HepG2 (cell line): ENCODE data around the gene DIPK1B. TPM values are rescaled to one million over a fixed set of nuclear protein-coding genes. Genes with fewer than 3 reads are reported as not detected.
A peak's percentile ranks its signal among the peaks of the same experiment; 100 is the strongest.

Experiments
- CAMTA2 ChIP-seq: sonication (generic); formaldehyde crosslinking; IDR thresholded peaks from 2 replicates; pipeline ENCODE4 v1.4.0; 2020; ENCODE audit warnings: mild to moderate bottlenecking, missing genetic modification reagents, borderline replicate concordance
- CREM ChIP-seq, 2 experiments: sonication (generic) in 1 of 2; formaldehyde crosslinking in 1 of 2; IDR thresholded peaks; 2 replicates each; pipeline versions ENCODE4 v1.4.0 to v1.6.1; 2016 to 2020; ENCODE audit warnings: antibody characterized with exemption in 1 of 2, mild to moderate bottlenecking in 1 of 2, missing genetic modification reagents in 1 of 2
- FOXP1 ChIP-seq, 2 experiments: fragments of 450-650 bp in 1 of 2; IDR thresholded peaks; 2 replicates each; pipeline ENCODE4 v1.6.1; 2017 to 2018; ENCODE audit warnings: antibody characterized with exemption in 1 of 2
- MED1 ChIP-seq: sonication (generic); formaldehyde crosslinking; IDR thresholded peaks from 2 replicates; pipeline ENCODE4 v1.4.0; 2020; ENCODE audit warnings: missing genetic modification reagents
- MEF2D ChIP-seq: sonication (generic); formaldehyde crosslinking; IDR thresholded peaks from 2 replicates; pipeline ENCODE4 v1.5.1; 2020; ENCODE audit warnings: mild to moderate bottlenecking, missing genetic modification reagents
- RNF2 ChIP-seq: fragments of 450-650 bp; conservative IDR thresholded peaks from 2 replicates; pipeline ENCODE4 v1.6.1; 2016; ENCODE audit warnings: low read depth
- YEATS4 ChIP-seq: sonication (generic); formaldehyde crosslinking; IDR thresholded peaks from 2 replicates; pipeline ENCODE4 v1.4.0; 2020; ENCODE audit warnings: missing genetic modification reagents, borderline replicate concordance
- ZC3H13 ChIP-seq: sonication (generic); formaldehyde crosslinking; IDR thresholded peaks from 2 replicates; pipeline ENCODE4 v1.8.1; 2023; ENCODE audit warnings: mild to moderate bottlenecking, missing genetic modification reagents, moderate library complexity
- ZFP90 ChIP-seq: sonication (generic); formaldehyde crosslinking; IDR thresholded peaks from 2 replicates; pipeline ENCODE4 v1.8.0; 2022; ENCODE audit warnings: missing genetic modification reagents, mild to moderate bottlenecking, inconsistent platforms, borderline replicate concordance
- ZNF205 ChIP-seq: IDR thresholded peaks from 2 replicates; pipeline ENCODE4 v1.6.1; 2018; ENCODE audit warnings: missing biosample characterization, missing genetic modification reagents
- ZNF510 ChIP-seq: sonication (generic); formaldehyde crosslinking; IDR thresholded peaks from 2 replicates; pipeline ENCODE4 v1.4.0; 2020; ENCODE audit warnings: low read depth, mild to moderate bottlenecking, missing genetic modification reagents
- ZNF768 ChIP-seq: sonication (generic); formaldehyde crosslinking; IDR thresholded peaks from 2 replicates; pipeline ENCODE4 v1.4.0; 2020; ENCODE audit warnings: missing genetic modification reagents
- polyA plus RNA-seq, 8 experiments: library from polyadenylated mRNA; depleted of rRNA in 3 of 8; stranded (reverse) in 7 of 8; unstranded in 1 of 8; fragments of >200 nt; fragmentation: Illumina TruSeq in 4 of 8; extraction: Trizol in 4 of 8; gene quantifications; 2 replicates each; pipeline versions ENCODE4 v1.2.1 to v1.2.3, GENCODE V29; 2011 to 2016; ENCODE audit warnings: low read depth in 4 of 8, missing spikeins in 1 of 8, mixed read lengths in 1 of 8; ENCODE audit not compliant: insufficient read depth in 1 of 8
- total RNA-seq, 5 experiments: library from RNA; depleted of rRNA; stranded (reverse); fragments of >200 nt; fragmentation: Illumina TruSeq; extraction: Trizol; gene quantifications; 2 replicates each; pipeline ENCODE4 v1.2.3, GENCODE V29; 2016; ENCODE audit warnings: low read depth in 1 of 5
- TF ChIP-seq, protein P1 (sequence below): sonication (generic); formaldehyde crosslinking; IDR thresholded peaks from 2 replicates; pipeline ENCODE4 v1.4.0; 2020; ENCODE audit warnings: missing genetic modification reagents, borderline replicate concordance
- TF ChIP-seq, protein P2 (sequence below): IDR thresholded peaks from 2 replicates; pipeline ENCODE4 v1.6.1; 2016; ENCODE audit warnings: missing genetic modification reagents, missing compliant biosample characterization
- TF ChIP-seq, protein P3 (sequence below): sonication (generic); formaldehyde crosslinking; IDR thresholded peaks from 2 replicates; pipeline ENCODE4 v1.4.0; 2020; ENCODE audit warnings: mild to moderate bottlenecking, missing genetic modification reagents
- TF ChIP-seq, protein P4 (sequence below): sonication (generic); formaldehyde crosslinking; IDR thresholded peaks from 2 replicates; pipeline ENCODE4 v1.4.0; 2020; ENCODE audit warnings: missing genetic modification reagents

DIPK1B gene
- total and polyA plus RNA-seq, 2 of the 13 experiments (the other 11 are each of a cell fraction or from before 2014, with no cell fraction given): 0.18 to 3.9 TPM

DNA sequence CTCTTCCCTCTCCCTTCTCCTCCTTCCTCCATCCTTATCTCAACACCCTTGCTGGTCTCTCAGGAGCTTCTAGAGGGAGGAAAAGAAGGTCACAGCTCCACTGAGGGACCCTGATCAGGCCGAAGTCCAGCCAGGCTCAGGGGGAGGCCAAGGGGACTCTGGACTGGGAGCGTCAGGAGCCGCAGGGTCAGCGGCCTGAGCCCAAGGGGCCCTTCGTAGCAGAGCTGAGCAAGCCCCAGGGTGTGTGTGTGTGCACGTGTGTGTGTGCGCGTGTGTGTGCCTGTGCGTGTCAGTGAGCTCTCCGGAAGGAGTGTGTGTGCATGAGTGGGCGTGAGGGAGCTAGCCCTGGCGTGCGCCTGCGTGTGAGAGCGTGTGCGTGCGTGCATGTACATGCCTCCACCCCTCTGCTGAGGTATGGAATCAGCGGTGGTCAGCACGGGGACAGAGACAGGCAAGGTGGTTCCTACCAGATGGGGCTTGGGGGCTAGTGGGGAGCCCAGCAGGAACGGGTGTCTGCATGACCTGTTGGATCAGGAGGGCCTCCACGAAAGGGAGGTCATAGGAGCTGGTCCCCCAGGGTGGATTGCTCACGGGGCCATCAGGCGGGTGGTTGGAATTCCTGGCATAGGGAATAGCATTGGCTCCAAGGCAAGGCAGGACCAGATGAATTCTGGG, 15.1 kb upstream of the DIPK1B start (continued):
- TF ChIP-seq, protein P1, sequence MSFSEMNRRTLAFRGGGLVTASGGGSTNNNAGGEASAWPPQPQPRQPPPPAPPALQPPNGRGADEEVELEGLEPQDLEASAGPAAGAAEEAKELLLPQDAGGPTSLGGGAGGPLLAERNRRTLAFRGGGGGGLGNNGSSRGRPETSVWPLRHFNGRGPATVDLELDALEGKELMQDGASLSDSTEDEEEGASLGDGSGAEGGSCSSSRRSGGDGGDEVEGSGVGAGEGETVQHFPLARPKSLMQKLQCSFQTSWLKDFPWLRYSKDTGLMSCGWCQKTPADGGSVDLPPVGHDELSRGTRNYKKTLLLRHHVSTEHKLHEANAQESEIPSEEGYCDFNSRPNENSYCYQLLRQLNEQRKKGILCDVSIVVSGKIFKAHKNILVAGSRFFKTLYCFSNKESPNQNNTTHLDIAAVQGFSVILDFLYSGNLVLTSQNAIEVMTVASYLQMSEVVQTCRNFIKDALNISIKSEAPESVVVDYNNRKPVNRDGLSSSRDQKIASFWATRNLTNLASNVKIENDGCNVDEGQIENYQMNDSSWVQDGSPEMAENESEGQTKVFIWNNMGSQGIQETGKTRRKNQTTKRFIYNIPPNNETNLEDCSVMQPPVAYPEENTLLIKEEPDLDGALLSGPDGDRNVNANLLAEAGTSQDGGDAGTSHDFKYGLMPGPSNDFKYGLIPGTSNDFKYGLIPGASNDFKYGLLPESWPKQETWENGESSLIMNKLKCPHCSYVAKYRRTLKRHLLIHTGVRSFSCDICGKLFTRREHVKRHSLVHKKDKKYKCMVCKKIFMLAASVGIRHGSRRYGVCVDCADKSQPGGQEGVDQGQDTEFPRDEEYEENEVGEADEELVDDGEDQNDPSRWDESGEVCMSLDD (CRISPR knock-in tag): peak; percentile 58; the same call in 1 of the 2 replicates
- peak; percentile 64 for TF ChIP-seq RNF2
- TF ChIP-seq, protein P2, sequence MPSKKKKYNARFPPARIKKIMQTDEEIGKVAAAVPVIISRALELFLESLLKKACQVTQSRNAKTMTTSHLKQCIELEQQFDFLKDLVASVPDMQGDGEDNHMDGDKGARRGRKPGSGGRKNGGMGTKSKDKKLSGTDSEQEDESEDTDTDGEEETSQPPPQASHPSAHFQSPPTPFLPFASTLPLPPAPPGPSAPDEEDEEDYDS (CRISPR knock-in tag): no peak
- no peak for TF ChIP-seq FOXP1 (IDR thresholded peaks at IDR 0.05)
- TF ChIP-seq FOXP1 (CRISPR knock-in tag; IDR thresholded peaks at IDR 0.05): peak; percentile 33; the same call in 1 of the 2 replicates
- no peak for TF ChIP-seq CAMTA2 (CRISPR knock-in tag)
- TF ChIP-seq, protein P3, sequence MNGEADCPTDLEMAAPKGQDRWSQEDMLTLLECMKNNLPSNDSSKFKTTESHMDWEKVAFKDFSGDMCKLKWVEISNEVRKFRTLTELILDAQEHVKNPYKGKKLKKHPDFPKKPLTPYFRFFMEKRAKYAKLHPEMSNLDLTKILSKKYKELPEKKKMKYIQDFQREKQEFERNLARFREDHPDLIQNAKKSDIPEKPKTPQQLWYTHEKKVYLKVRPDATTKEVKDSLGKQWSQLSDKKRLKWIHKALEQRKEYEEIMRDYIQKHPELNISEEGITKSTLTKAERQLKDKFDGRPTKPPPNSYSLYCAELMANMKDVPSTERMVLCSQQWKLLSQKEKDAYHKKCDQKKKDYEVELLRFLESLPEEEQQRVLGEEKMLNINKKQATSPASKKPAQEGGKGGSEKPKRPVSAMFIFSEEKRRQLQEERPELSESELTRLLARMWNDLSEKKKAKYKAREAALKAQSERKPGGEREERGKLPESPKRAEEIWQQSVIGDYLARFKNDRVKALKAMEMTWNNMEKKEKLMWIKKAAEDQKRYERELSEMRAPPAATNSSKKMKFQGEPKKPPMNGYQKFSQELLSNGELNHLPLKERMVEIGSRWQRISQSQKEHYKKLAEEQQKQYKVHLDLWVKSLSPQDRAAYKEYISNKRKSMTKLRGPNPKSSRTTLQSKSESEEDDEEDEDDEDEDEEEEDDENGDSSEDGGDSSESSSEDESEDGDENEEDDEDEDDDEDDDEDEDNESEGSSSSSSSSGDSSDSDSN (CRISPR knock-in tag): peak; percentile 54
- TF ChIP-seq, protein P4, sequence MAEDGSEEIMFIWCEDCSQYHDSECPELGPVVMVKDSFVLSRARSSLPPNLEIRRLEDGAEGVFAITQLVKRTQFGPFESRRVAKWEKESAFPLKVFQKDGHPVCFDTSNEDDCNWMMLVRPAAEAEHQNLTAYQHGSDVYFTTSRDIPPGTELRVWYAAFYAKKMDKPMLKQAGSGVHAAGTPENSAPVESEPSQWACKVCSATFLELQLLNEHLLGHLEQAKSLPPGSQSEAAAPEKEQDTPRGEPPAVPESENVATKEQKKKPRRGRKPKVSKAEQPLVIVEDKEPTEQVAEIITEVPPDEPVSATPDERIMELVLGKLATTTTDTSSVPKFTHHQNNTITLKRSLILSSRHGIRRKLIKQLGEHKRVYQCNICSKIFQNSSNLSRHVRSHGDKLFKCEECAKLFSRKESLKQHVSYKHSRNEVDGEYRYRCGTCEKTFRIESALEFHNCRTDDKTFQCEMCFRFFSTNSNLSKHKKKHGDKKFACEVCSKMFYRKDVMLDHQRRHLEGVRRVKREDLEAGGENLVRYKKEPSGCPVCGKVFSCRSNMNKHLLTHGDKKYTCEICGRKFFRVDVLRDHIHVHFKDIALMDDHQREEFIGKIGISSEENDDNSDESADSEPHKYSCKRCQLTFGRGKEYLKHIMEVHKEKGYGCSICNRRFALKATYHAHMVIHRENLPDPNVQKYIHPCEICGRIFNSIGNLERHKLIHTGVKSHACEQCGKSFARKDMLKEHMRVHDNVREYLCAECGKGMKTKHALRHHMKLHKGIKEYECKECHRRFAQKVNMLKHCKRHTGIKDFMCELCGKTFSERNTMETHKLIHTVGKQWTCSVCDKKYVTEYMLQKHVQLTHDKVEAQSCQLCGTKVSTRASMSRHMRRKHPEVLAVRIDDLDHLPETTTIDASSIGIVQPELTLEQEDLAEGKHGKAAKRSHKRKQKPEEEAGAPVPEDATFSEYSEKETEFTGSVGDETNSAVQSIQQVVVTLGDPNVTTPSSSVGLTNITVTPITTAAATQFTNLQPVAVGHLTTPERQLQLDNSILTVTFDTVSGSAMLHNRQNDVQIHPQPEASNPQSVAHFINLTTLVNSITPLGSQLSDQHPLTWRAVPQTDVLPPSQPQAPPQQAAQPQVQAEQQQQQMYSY (CRISPR knock-in tag): 0 out of 2 replicates have a peak, but pooled peaks have one; percentile 63
- peak; percentile 89 for TF ChIP-seq ZNF205
- TF ChIP-seq ZC3H13: peak; percentile 45; the same call in 1 of the 2 replicates
- TF ChIP-seq YEATS4 (CRISPR knock-in tag): peak; percentile 62; the same call in 1 of the 2 replicates
- TF ChIP-seq ZFP90: peak; percentile 82
- TF ChIP-seq ZNF768: no peak
- no peak for TF ChIP-seq ZNF510
- TF ChIP-seq MEF2D: 0 out of 2 replicates have a peak, but pooled peaks have one; percentile 22
- peak; percentile 53; the same call in 1 of the 2 replicates for TF ChIP-seq CREM (IDR thresholded peaks at IDR 0.05)
- TF ChIP-seq CREM (CRISPR knock-in tag; IDR thresholded peaks at IDR 0.05): no peak
- peak; percentile 81 for TF ChIP-seq MED1 (CRISPR knock-in tag)
